ENCODE data around the gene OR6C1. TPM values are rescaled to one million over a fixed set of nuclear protein-coding genes. Genes with fewer than 3 reads are reported as not detected.
"Not testable (repeated sequence)": the region's sequence is repeated elsewhere in the genome, so short reads cannot be mapped to it uniquely, and the experiment has no call there.

OR6C1 gene
- total RNA-seq, 1 experiment from 2014 or later = not detected

DNA sequence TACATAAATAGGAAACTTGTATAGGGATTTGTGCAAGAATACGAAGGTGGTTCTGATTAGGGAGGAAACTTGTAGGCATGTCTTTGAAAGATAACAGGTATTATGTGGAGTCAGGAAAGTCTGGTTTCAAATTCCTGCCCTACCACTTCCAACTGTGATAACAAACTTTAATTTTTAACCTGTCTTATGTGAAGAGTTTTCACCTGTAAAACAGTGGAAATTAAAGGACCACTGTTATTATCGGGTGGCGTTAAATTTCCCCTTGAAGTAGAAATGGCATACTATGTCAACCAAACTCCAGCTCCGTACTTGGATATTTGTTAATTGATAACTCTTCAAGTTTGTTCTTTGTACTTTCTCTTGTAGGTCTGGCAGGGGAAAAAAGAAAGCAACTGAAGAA lies 6.1 kb downstream of the OR6C1 start:
- Mint-ChIP-seq H3K4me3 (no peak overlapping the region), H3K27ac (no peak overlapping the region), H3K36me3 (no peaks in the 10 kb centered on the region; the same call in 1 of the 2 replicates), H3K4me1 (no peaks in the 10 kb centered on the region), H3K27me3 (ENCODE audit: low read depth) (no peaks in the 10 kb centered on the region), H3K9me3 (peaks cover 12% of the 10 kb centered on the region)
- no peak for TF ChIP-seq RORB (CRISPR knock-in tag; IDR thresholded peaks at IDR 0.05)
- TF ChIP-seq NR3C1 (CRISPR knock-in tag; conservative IDR thresholded peaks at IDR 0.05; ENCODE audit: low read depth) = no peak
- TF ChIP-seq, protein P1, sequence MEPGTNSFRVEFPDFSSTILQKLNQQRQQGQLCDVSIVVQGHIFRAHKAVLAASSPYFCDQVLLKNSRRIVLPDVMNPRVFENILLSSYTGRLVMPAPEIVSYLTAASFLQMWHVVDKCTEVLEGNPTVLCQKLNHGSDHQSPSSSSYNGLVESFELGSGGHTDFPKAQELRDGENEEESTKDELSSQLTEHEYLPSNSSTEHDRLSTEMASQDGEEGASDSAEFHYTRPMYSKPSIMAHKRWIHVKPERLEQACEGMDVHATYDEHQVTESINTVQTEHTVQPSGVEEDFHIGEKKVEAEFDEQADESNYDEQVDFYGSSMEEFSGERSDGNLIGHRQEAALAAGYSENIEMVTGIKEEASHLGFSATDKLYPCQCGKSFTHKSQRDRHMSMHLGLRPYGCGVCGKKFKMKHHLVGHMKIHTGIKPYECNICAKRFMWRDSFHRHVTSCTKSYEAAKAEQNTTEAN (CRISPR knock-in tag; IDR thresholded peaks at IDR 0.05) = no peak
- no peak for TF ChIP-seq GRHL2 (CRISPR knock-in tag; IDR thresholded peaks at IDR 0.05; ENCODE audit: insufficient replicate concordance, severe bottlenecking)
- TF ChIP-seq, protein P2, sequence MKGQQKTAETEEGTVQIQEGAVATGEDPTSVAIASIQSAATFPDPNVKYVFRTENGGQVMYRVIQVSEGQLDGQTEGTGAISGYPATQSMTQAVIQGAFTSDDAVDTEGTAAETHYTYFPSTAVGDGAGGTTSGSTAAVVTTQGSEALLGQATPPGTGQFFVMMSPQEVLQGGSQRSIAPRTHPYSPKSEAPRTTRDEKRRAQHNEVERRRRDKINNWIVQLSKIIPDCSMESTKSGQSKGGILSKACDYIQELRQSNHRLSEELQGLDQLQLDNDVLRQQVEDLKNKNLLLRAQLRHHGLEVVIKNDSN (CRISPR knock-in tag; IDR thresholded peaks at IDR 0.05) = no peak
- DNase-seq (ENCODE audit: low spot score) (no peak), ATAC-seq (no peak)
- CTCF ChIA-PET = no interaction called here
- POLR2A ChIA-PET = interaction anchor here (0.6 kb wide), 1 partner anchor 93 kb away, joined by 4 read pairs; no protein-coding TSS in a partner anchor

DNA sequence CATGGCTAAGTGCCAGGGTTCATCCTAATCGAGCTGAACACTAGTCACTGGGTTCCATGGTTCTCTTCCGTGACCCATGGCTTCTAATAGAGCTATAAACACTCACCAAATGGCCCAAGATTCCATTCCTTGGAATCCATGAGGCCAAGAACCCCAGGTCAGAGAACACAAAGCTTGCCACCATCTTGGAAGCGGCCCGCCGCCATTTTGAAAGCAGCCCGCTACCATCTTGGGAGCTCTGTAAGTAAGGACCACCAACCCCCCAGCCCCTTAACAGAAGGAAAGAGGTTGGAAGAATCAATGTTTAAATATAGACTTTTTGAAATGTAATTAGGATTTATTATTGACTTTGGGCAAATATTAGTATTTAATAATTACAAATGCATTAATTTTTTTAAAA lies 11.7 kb downstream of the OR6C1 start:
- H3K4me3 Mint-ChIP-seq; H3K4me1 Mint-ChIP-seq; CTCF ChIA-PET; DNase-seq (ENCODE audit: low spot score); H3K27ac Mint-ChIP-seq; H3K9me3 Mint-ChIP-seq; H3K36me3 Mint-ChIP-seq; ATAC-seq; H3K27me3 Mint-ChIP-seq (ENCODE audit: low read depth): not testable (repeated sequence)
- POLR2A ChIA-PET = interaction anchor here (0.7 kb wide), 1 partner anchor 155 kb away, joined by 4 read pairs; no protein-coding TSS in a partner anchor

DNA sequence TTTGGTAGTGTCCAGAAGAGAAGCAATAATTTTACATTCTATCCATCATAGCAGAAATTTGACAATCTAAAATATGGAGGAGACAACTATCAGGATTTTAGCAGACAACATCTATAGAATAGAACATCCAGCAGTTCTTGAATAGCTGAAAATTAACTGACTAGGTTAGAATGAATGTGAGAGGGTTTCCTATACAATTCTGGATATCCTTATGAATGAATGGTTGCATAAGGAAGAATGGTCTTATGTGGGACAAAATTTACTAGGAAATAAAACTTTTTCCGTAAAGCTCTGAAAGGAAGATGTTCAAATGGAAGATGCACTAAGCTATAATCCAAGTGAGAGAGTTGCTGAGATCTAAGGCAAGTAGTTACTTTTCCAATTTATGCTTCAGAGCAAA lies 16.3 kb downstream of the OR6C1 start, which contains the start of gene OR6C3:
OR6C3 (plus strand) TSS at position 301 of the 400 bp plus-strand sequence. CDS start 955 bp downstream, outside the sequence.
- ChIA-PET CTCF (no interaction called here), POLR2A (no interaction called here)
- ATAC-seq (no peak), DNase-seq (ENCODE audit: low spot score) (no peak)
- TF ChIP-seq, protein P3, sequence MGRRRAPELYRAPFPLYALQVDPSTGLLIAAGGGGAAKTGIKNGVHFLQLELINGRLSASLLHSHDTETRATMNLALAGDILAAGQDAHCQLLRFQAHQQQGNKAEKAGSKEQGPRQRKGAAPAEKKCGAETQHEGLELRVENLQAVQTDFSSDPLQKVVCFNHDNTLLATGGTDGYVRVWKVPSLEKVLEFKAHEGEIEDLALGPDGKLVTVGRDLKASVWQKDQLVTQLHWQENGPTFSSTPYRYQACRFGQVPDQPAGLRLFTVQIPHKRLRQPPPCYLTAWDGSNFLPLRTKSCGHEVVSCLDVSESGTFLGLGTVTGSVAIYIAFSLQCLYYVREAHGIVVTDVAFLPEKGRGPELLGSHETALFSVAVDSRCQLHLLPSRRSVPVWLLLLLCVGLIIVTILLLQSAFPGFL (CRISPR knock-in tag; IDR thresholded peaks at IDR 0.05; ENCODE audit: borderline replicate concordance) = no peak
- no peak for TF ChIP-seq ZNF396 (CRISPR knock-in tag; IDR thresholded peaks at IDR 0.05; ENCODE audit: borderline replicate concordance)
- no peak for TF ChIP-seq ZNF671 (CRISPR knock-in tag; IDR thresholded peaks at IDR 0.05)
- TF ChIP-seq ZNF416 (CRISPR knock-in tag; IDR thresholded peaks at IDR 0.05) = no peak
- no peak for TF ChIP-seq JUN (CRISPR knock-in tag; IDR thresholded peaks at IDR 0.05)
- no peak for TF ChIP-seq ZBTB21 (CRISPR knock-in tag; IDR thresholded peaks at IDR 0.05; ENCODE audit: borderline replicate concordance)
- TF ChIP-seq, protein P4, sequence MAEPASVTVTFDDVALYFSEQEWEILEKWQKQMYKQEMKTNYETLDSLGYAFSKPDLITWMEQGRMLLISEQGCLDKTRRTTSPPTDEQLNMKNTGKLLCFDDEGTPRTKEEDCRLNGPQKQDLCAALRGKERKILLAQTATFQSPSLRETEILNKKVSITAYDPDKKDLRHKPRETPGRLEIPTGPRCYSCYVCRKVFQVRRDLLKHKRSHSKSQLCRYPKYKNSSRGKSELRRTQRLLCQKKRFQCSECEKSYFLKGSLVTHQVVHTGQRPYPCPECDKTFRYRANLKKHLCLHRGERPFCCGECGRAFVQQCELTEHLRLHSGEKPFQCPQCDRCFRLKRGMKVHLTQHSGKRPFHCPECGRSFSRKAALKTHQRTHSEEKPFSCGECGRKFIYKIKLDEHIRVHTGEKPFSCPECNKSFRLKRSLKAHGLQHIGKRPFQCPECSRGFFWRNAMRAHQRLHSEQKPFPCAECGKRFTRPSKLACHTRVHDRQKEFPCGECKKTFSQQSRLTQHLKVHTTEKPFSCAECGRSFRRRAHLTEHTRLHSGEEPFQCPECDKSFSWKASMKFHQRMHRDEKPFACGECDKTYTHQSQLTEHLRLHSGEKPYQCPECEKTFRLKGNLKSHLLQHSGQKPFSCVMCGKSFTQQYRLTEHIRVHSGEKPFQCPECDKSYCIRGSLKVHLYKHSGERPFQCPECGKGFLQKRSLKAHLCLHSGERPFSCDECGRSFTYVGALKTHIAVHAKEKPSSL (CRISPR knock-in tag; conservative IDR thresholded peaks at IDR 0.05) = no peak
- TF ChIP-seq OVOL2 (CRISPR knock-in tag; IDR thresholded peaks at IDR 0.05; ENCODE audit: borderline replicate concordance) = no peak
- TF ChIP-seq, protein P5, sequence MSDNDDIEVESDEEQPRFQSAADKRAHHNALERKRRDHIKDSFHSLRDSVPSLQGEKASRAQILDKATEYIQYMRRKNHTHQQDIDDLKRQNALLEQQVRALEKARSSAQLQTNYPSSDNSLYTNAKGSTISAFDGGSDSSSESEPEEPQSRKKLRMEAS (CRISPR knock-in tag; IDR thresholded peaks at IDR 0.05) = no peak
- no peak for TF ChIP-seq ZNF121 (CRISPR knock-in tag; IDR thresholded peaks at IDR 0.05)
- TF ChIP-seq ELF4 (CRISPR knock-in tag; IDR thresholded peaks at IDR 0.05; ENCODE audit: low read depth) = no peak
- TF ChIP-seq, protein P6, sequence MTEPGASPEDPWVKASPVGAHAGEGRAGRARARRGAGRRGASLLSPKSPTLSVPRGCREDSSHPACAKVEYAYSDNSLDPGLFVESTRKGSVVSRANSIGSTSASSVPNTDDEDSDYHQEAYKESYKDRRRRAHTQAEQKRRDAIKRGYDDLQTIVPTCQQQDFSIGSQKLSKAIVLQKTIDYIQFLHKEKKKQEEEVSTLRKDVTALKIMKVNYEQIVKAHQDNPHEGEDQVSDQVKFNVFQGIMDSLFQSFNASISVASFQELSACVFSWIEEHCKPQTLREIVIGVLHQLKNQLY (CRISPR knock-in tag; IDR thresholded peaks at IDR 0.05) = no peak
- TF ChIP-seq, protein P7, sequence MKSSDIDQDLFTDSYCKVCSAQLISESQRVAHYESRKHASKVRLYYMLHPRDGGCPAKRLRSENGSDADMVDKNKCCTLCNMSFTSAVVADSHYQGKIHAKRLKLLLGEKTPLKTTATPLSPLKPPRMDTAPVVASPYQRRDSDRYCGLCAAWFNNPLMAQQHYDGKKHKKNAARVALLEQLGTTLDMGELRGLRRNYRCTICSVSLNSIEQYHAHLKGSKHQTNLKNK (CRISPR knock-in tag; IDR thresholded peaks at IDR 0.05) = no peak
- Mint-ChIP-seq H3K27me3 (ENCODE audit: low read depth) (no peaks in the 10 kb centered on the region; the same call in 1 of the 2 replicates), H3K9me3 (peaks cover 3% of the 10 kb centered on the region), H3K4me3 (no peak within 1 kb of the TSS), H3K27ac (no peak within 1 kb of the TSS), H3K36me3 (no peaks in the 10 kb centered on the region), H3K4me1 (peaks cover 15% of the 10 kb centered on the region)

Data from WTC11 (cell line).